Fibroblast of gingiva (primary cell): ENCODE data around the gene PHYH.
"Not testable (repeated sequence)": the region's sequence is repeated elsewhere in the genome, so short reads cannot be mapped to it uniquely, and the experiment has no call there.

Experiments used
- DNase-seq: peaks from one replicate; pipeline ENCODE4 v3.0.0-alpha.2; 2011; ENCODE audit warnings: low read depth

Gene PHYH

GRCh38 chr10:13299437-13300287, at the start of gene PHYH:
Gene PHYH, minus strand, starts transcription at chr10:13300064. Its CDS starts 22 bp downstream, at chr10:13300042.
- DNase-seq = peak; percentile 92

- peak; percentile 89 for DNase-seq
Observed at GRCh38 chr10:13348216-13349017, 48.6 kb upstream of the PHYH start, which contains the start of gene SEPHS1. Gene SEPHS1, minus strand, starts transcription at chr10:13348293. Its CDS starts 3,343 bp downstream, at chr10:13344950.

- peak; percentile 82 for DNase-seq
Observed at GRCh38 chr10:13347500-13348156, 47.8 kb upstream of the PHYH start.

- DNase-seq = peak; percentile 11
Observed at GRCh38 chr10:13347043-13347499, 47.2 kb upstream of the PHYH start.

GRCh38 chr10:13346283-13347042, 46.6 kb upstream of the PHYH start:
- DNase-seq = peak; percentile 58

GRCh38 chr10:13340626-13341376, 40.9 kb upstream of the PHYH start:
- DNase-seq = no peak

GRCh38 chr10:13340068-13340467, 40.2 kb upstream of the PHYH start:
- no peak for DNase-seq

- DNase-seq = peak; percentile 88
Observed at GRCh38 chr10:13338390-13339110, 38.7 kb upstream of the PHYH start.

GRCh38 chr10:13337827-13338196, 37.9 kb upstream of the PHYH start:
- no peak for DNase-seq

GRCh38 chr10:13337128-13337826, 37.4 kb upstream of the PHYH start:
- DNase-seq = no peak

GRCh38 chr10:13335881-13336280, 36.0 kb upstream of the PHYH start:
- DNase-seq = no peak

- no peak for DNase-seq
Observed at GRCh38 chr10:13334556-13334955, 34.7 kb upstream of the PHYH start.

- no peak for DNase-seq
Observed at GRCh38 chr10:13331646-13332045, 31.8 kb upstream of the PHYH start.

GRCh38 chr10:13330980-13331379, 31.1 kb upstream of the PHYH start:
- DNase-seq = not testable (repeated sequence)

- DNase-seq = no peak
Observed at GRCh38 chr10:13329565-13329964, 29.7 kb upstream of the PHYH start.

- DNase-seq = no peak
Observed at GRCh38 chr10:13328613-13329012, 28.7 kb upstream of the PHYH start.

GRCh38 chr10:13328126-13328525, 28.3 kb upstream of the PHYH start:
- no peak for DNase-seq

GRCh38 chr10:13327534-13327933, 27.7 kb upstream of the PHYH start:
- DNase-seq = peak; percentile 43

GRCh38 chr10:13322615-13323148, 22.8 kb upstream of the PHYH start:
- no peak for DNase-seq
